Heart left ventricle (tissue), 13 donors: ENCODE results near the gene KRTAP4-6.

Experiments
- CTCF ChIP-seq, 12 donors: fragments of 200-600 bp; sonication (generic) in 4 of 12; IDR thresholded peaks; one replicate each; pipeline versions ENCODE4 v1.5.0 to v1.8.0; 2018 to 2022; ENCODE audit warnings: antibody characterized with exemption in 12 of 12, mild to moderate bottlenecking in 5 of 12
- POLR2A ChIP-seq, 2 donors: fragments of 450-650 bp; IDR thresholded peaks; one replicate each; pipeline ENCODE4 v1.6.1; 2017; ENCODE audit warnings: antibody characterized with exemption in 2 of 2, mild to moderate bottlenecking in 2 of 2, moderate library complexity in 2 of 2
- donor health status: ischemic (EF 13 %, LVEDD 7.1; RV severe dilation, severe dysfunction).
- donor health status: DM: no; HTN: yes; CAD: no.
- donor health status: DM: no; HTN: no; CAD: no.
- donor health status: ischemic (EF 25% LVEDD 6.9; RV normal size, moderate dysfunction).
- donor health status: ischemic (EF 25% LVEDD 5.7; RV mildly dilated, moderate dysfunction).
- donor health status: ischemic (EF 35%, LVEDD 5.7; RV mildly dilated, moderate dysfunction).
- donor health status: nonischemic (EF 11% LVEDD 7.7; RV severe dilation, severe dysfunction).
- donor health status: DM: yes; HTN: yes; CAD: no.
- donor health status: PGD.
- donor health status: ischemic (EF 29% LVEDD 5.4; RV normal size, mild dysfunction).
- donor health status: nonischemic (EF 23%, LVEDD 6.1; RV moderate dilation, normal function).

DNA sequence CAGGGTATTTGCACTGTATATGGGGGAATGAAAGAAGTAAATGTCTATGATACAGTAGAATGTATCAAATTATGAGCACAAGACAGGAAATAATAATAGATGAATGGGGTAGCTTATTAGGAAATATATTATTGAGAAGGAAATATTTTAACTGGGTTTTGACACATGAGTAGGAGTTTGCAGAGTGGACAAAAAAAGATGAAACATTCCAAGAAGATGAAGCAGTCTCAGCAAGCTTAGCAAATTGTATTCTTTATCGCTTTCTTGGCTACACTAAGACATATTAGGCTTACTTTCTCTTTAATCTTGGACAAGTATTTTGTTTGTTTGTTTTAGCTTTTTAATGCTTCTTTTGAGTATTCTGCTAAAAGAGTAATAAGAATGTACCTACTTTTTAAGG, 36.4 kb downstream of the KRTAP4-6 start:
- TF ChIP-seq CTCF (IDR thresholded peaks at IDR 0.05), result no peak
- TF ChIP-seq POLR2A (IDR thresholded peaks at IDR 0.05), result no peak
